Cardiac fibroblast (primary cell): ENCODE data around the gene FAM131C.
A peak's percentile ranks its signal among the peaks of the same experiment; 100 is the strongest.
"Not testable (repeated sequence)": the region's sequence is repeated elsewhere in the genome, so short reads cannot be mapped to it uniquely, and the experiment has no call there.

Experiments used
- DNase-seq, 2 donors: peaks; one replicate each; pipeline versions ENCODE4 v3.0.0 to v3.0.0-alpha.2; 2010; ENCODE audit warnings: low read depth in 2 of 2
- H3K4me3 ChIP-seq, 2 donors: replicated peaks in 1 of 2; 1 replicate in 1 of 2; 2 replicates in 1 of 2; pipeline ENCODE4 v1.5.1; 2011; ENCODE audit warnings: low read depth in 2 of 2, low read length in 2 of 2, mild to moderate bottlenecking in 2 of 2, moderate library complexity in 1 of 2
- CTCF ChIP-seq: IDR thresholded peaks from one replicate; pipeline ENCODE4 v1.5.1; 2011; ENCODE audit warnings: low read depth, mild to moderate bottlenecking, low read length, inconsistent platforms

Gene FAM131C

DNA sequence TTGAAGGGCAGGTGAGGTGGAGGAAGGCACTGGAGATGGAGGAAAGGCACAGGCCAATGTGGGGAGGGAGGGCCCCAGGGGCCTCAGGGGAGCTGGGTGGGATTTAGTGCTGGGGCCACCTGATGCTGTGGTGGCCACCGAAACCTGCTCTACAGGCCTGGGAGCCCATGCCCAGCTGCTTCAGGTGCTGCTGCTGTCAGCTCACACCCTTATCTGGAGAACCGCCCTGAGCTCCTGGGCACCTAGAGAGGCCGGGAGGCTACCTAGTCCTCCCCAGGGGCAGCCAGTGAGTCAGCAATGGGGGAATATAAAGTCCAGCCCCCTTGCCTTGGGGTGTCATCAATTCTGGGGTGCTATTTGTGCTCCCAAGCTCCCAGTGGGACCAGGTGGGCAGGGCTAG lies 12.2 kb downstream of the FAM131C start:
- DNase-seq = no peak
- TF ChIP-seq CTCF = no peak
- H3K4me3 ChIP-seq = no peak overlapping the region

GRCh38 chr1:16058394-16059120 lies 14.9 kb downstream of the FAM131C start:
- not testable (repeated sequence) for DNase-seq, H3K4me3 ChIP-seq

DNA sequence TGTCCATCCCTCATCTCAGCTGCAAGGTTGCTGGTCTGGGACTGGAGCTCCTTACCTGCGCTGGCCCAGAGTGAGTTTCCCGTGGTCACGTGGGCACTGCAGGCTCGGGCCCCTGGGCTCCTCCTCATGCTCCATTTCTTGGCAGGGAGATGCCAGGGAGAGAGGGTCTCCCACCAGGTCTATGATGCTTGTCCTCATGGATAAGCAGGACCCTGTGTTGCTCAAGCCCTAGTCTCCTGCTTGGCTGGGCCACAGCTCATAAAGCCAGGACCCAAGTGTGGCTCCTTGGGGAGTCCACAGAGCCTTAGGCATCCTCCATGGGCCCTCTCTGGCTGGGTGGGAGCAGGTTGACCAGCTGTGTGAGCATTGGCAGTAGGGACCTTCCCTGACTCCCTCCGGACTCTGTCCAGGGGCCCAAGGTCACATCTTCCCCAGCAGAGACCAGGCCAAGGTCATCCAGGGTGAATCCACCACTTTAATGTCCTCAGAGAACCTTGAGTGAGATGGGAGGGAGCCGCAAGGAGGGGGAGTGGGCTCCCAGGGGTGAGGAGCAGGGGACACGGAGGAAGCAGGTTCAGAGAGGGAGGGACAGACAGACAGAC lies 16.0 kb downstream of the FAM131C start:
- not testable (repeated sequence) for DNase-seq, H3K4me3 ChIP-seq

GRCh38 chr1:16056521-16056912 lies 16.9 kb downstream of the FAM131C start:
- not testable (repeated sequence) for DNase-seq, H3K4me3 ChIP-seq

DNA sequence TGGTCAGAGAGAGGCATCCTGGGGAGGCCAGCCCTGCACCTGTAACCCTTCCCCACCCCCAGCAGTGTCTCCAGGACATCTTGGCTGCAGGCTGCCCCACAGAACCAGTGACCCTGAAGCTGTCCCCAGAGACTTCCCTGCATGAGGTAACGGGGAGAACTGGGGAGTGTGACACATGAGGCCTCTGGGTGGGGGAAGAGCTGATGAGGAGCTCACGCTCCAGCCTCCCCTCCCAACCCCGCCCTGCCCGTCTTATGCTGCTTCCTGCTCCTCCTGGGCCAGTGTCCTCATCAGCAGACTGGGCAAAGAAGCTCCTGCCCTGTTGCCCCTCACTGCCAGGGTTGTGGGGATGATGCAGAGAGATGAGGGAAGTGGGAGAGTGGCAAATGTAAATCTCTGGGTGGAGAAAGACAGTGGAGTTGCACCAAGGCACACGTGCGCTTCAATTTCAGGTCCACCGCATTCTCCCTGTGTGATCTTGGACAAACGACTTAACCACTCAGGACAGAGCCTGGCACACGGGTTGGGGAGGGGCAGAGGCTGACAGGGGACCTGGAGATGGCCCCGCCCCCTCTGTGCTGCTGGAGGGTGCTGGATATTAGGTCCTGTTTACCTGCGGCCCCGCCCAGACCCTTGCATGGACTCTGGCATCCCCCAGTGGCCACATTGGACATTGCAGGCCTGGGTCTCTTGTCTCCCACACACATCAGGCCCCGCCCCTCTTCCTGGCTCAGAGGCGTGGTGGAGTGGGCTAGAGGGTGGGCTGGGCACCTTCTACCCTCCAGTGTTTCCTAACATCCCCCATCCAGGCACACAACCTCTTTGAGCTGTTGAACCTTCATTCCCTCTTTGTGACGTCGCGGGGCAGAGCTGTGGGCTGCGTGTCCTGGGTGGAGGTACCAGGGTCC lies 17.6 kb downstream of the FAM131C start:
- H3K4me3 ChIP-seq = no peak overlapping the region
- TF ChIP-seq CTCF = peak; percentile 94
- DNase-seq = peak; percentile 78 to 82

DNA sequence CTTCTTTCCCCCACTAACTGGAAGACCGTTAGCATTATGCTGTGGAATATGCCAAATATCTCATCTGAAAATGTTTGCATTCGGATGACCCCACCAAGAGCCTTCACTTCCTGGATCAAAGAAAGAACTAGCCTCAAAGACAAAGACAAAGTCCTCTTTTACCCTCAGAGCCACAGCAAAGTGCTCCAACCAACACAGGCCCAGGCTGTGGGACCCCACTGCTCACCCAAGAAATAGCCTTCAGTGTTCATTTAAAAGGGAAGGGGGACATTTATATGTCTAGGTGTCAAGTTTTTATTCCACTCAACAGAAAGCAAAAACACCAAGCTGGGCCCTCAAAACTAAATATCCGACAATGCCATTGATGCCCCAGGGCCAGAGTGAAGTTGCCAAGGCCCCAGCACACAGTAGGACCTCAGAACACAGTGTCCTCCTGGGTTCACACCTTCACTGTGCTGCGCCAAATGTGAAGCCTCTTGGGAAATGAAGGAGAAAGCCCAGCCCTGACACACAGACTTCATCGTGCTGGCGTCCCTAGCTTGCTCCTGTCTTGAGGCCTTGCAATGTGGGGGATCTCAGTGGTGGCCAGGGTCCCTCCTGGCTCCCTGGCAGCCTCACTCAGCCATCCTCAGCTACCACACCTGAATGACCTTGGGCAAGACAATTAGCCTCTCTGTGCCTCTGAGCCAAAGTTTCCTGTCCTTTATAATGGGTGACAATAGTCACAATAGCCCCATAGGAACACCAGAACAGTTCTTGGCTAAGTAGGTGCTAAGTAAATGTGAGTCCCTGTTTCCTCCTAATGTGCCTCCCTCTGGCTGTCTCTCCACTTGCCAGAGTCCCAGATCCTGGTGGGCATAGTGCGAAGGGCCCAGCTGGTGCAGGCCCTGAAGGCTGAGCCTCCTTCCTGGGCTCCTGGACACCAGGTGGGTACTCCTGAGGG lies 18.6 kb downstream of the FAM131C start:
- DNase-seq = no peak
- H3K4me3 ChIP-seq = no peak overlapping the region
- no peak for TF ChIP-seq CTCF

- no peak for TF ChIP-seq CTCF
- no peak for DNase-seq
- no peak overlapping the region for H3K4me3 ChIP-seq
Measured at GRCh38 chr1:16053781-16054502, 19.5 kb downstream of the FAM131C start.

GRCh38 chr1:16051949-16052348 lies 21.5 kb downstream of the FAM131C start:
- not testable (repeated sequence) for DNase-seq, H3K4me3 ChIP-seq
